Neutrophil (primary cell): ENCODE measurements around the gene CDX2.

Source experiments
- H3K27ac ChIP-seq: fragments of 200-600 bp; sonication (generic); 2 replicates; pipeline ENCODE4 v1.5.1; 2016; ENCODE audit warnings: mild to moderate bottlenecking, moderate library complexity
- H3K27me3 ChIP-seq: fragments of 200-600 bp; sonication (generic); 2 replicates; pipeline ENCODE4 v1.6.0; 2016; ENCODE audit warnings: mild to moderate bottlenecking
- H3K36me3 ChIP-seq: fragments of 200-600 bp; sonication (generic); 2 replicates; pipeline ENCODE4 v1.5.1; 2017
- H3K4me1 ChIP-seq, 2 experiments: fragments of 200-600 bp in 1 of 2; sonication (generic) in 1 of 2; 1 replicate in 1 of 2; 2 replicates in 1 of 2; pipeline versions ENCODE4 v1.5.1 to v1.6.1; 2013 to 2016; ENCODE audit warnings: low read depth in 1 of 2, low read length in 1 of 2, mild to moderate bottlenecking in 1 of 2, moderate library complexity in 1 of 2; ENCODE audit not compliant: control insufficient read depth in 1 of 2, insufficient read depth in 1 of 2
- H3K4me3 ChIP-seq, 2 experiments: fragments of 200-600 bp in 1 of 2; sonication (generic) in 1 of 2; 1 replicate in 1 of 2; 2 replicates in 1 of 2; pipeline ENCODE4 v1.5.1; 2013 to 2016; ENCODE audit warnings: low read depth in 1 of 2, low read length in 1 of 2, mild to moderate bottlenecking in 1 of 2, moderate library complexity in 1 of 2
- H3K9me3 ChIP-seq: fragments of 200-600 bp; sonication (generic); 2 replicates; pipeline ENCODE4 v1.5.1; 2016
- CTCF ChIP-seq: fragments of 200-600 bp; sonication (generic); IDR thresholded peaks from 2 replicates; pipeline ENCODE4 v1.5.1; 2016; ENCODE audit warnings: antibody characterized with exemption

The CDX2 gene

GRCh38 chr13:27923794-27924528 is 45.2 kb downstream of the CDX2 start:
- Histone ChIP-seq H3K4me1 (peaks cover 6 to 13% of the 10 kb centered on the region in 2 experiments), H3K27me3 (peaks cover 100% of the 10 kb centered on the region), H3K27ac (no peak overlapping the region), H3K9me3 (no peaks in the 10 kb centered on the region), H3K36me3 (no peaks in the 10 kb centered on the region), H3K4me3 (no peak overlapping the region)
- no peak for TF ChIP-seq CTCF

- peaks cover 100% of the 10 kb centered on the region for H3K27me3 ChIP-seq
- no peaks in the 10 kb centered on the region for H3K9me3 ChIP-seq
- peaks cover 6 to 13% of the 10 kb centered on the region in 2 experiments for H3K4me1 ChIP-seq
- H3K27ac ChIP-seq, result no peak overlapping the region
- H3K4me3 ChIP-seq, result no peak overlapping the region
- no peaks in the 10 kb centered on the region for H3K36me3 ChIP-seq
- no peak for TF ChIP-seq CTCF
Observed at GRCh38 chr13:27922883-27923612, 46.1 kb downstream of the CDX2 start.

GRCh38 chr13:27921961-27922882 is 46.9 kb downstream of the CDX2 start:
- Histone ChIP-seq H3K36me3 (no peaks in the 10 kb centered on the region), H3K4me3 (no peak overlapping the region), H3K27me3 (peaks cover 100% of the 10 kb centered on the region), H3K9me3 (no peaks in the 10 kb centered on the region), H3K4me1 (peaks cover 6 to 13% of the 10 kb centered on the region in 2 experiments), H3K27ac (no peak overlapping the region)
- TF ChIP-seq CTCF, result no peak

GRCh38 chr13:27921421-27921960 is 47.6 kb downstream of the CDX2 start:
- H3K4me1 ChIP-seq, result peaks cover 6 to 13% of the 10 kb centered on the region in 2 experiments
- H3K36me3 ChIP-seq, result no peaks in the 10 kb centered on the region
- no peaks in the 10 kb centered on the region for H3K9me3 ChIP-seq
- peak overlapping the region in 1 of 2 experiments; percentile 6 for H3K4me3 ChIP-seq
- no peak overlapping the region for H3K27ac ChIP-seq
- TF ChIP-seq CTCF, result no peak
- peaks cover 100% of the 10 kb centered on the region for H3K27me3 ChIP-seq
